NT2/D1 (cell line): ENCODE results near the gene PNLIP.

ENCODE experiments used
- DNase-seq: peaks from one replicate; pipeline ENCODE4 v3.0.0-alpha.2; 2011; ENCODE audit warnings: low read depth, low spot score
- H3K27me3 ChIP-seq: 2 replicates; pipeline ENCODE4 v1.6.0; 2011; ENCODE audit warnings: mild to moderate bottlenecking; ENCODE audit not compliant: insufficient read length, insufficient read depth
- H3K36me3 ChIP-seq: 2 replicates; pipeline ENCODE4 v1.6.1; 2011; ENCODE audit warnings: mild to moderate bottlenecking, low read length, mixed read lengths; ENCODE audit not compliant: insufficient read depth, insufficient read length
- H3K4me1 ChIP-seq: 2 replicates; pipeline ENCODE4 v1.5.1; 2011; ENCODE audit not compliant: insufficient read depth, insufficient read length
- H3K4me3 ChIP-seq: 2 replicates; pipeline ENCODE4 v1.5.1; 2011; ENCODE audit warnings: low read depth; ENCODE audit not compliant: insufficient read length
- H3K9ac ChIP-seq: 2 replicates; pipeline ENCODE4 v1.6.0; 2011; ENCODE audit warnings: low read depth; ENCODE audit not compliant: insufficient read length
- H3K9me3 ChIP-seq: 2 replicates; pipeline ENCODE4 v1.5.1; 2011; ENCODE audit warnings: mild to moderate bottlenecking, low read length; ENCODE audit not compliant: insufficient read depth
- SUZ12 ChIP-seq: IDR thresholded peaks from 2 replicates; pipeline ENCODE4 v1.6.1; 2011; ENCODE audit not compliant: insufficient read length, insufficient read depth; ENCODE audit errors: extremely low read depth
- YY1 ChIP-seq: IDR thresholded peaks from 2 replicates; pipeline ENCODE4 v1.6.1; 2011; ENCODE audit not compliant: insufficient read length, insufficient read depth
- ZNF274 ChIP-seq: IDR thresholded peaks from 2 replicates; pipeline ENCODE4 v1.6.1; 2011; ENCODE audit warnings: mild to moderate bottlenecking, low read depth, low read length

Gene PNLIP

GRCh38 chr10:116614796-116615195 lies 69.1 kb downstream of the PNLIP start:
- no peak overlapping the region for H3K9ac ChIP-seq
- no peak overlapping the region for H3K4me3 ChIP-seq
- H3K9me3 ChIP-seq: 0 out of 2 replicates have a peak, but pooled peaks cover 4% of the 10 kb centered on the region
- no peaks in the 10 kb centered on the region for H3K36me3 ChIP-seq
- no peak for DNase-seq
- TF ChIP-seq SUZ12 (no peak), ZNF274 (no peak), YY1 (no peak)
- peaks cover 2% of the 10 kb centered on the region for H3K4me1 ChIP-seq
- H3K27me3 ChIP-seq: no peaks in the 10 kb centered on the region

GRCh38 chr10:116615199-116615776 lies 69.6 kb downstream of the PNLIP start:
- Histone ChIP-seq H3K4me3 (no peak overlapping the region), H3K4me1 (peaks cover under 1% of the 10 kb centered on the region), H3K9ac (no peak overlapping the region), H3K27me3 (no peaks in the 10 kb centered on the region), H3K36me3 (no peaks in the 10 kb centered on the region), H3K9me3 (0 out of 2 replicates have a peak, but pooled peaks cover 3% of the 10 kb centered on the region)
- no peak for DNase-seq
- TF ChIP-seq SUZ12: no peak
- no peak for TF ChIP-seq YY1
- TF ChIP-seq ZNF274: no peak
